Upper lobe of left lung (tissue), 6 donors: Measurements from ENCODE around the gene NRXN3. TPM values are rescaled to one million over a fixed set of nuclear protein-coding genes. Genes with fewer than 3 reads are reported as not detected.
"Not testable (repeated sequence)": the region's sequence is repeated elsewhere in the genome, so short reads cannot be mapped to it uniquely, and the experiment has no call there.

Experiments used
- ATAC-seq, 2 donors: fragments of 200-7000 bp; cut with Tn5 transposase; one replicate each; pipeline ENCODE4 v1.9.1; 2022; ENCODE audit warnings: mild to moderate bottlenecking in 2 of 2, moderate library complexity in 2 of 2; ENCODE audit not compliant: low FRiP score in 2 of 2
- DNase-seq, 2 donors: peaks; one replicate each; pipeline ENCODE4 v3.0.0-alpha.2; 2019 to 2020
- H3K27ac ChIP-seq, 4 donors: fragments of 200-600 bp; sonication (generic); one replicate each; pipeline ENCODE4 v1.5.1; 2016 to 2019
- H3K27me3 ChIP-seq, 4 donors: fragments of 200-600 bp; sonication (generic); one replicate each; pipeline ENCODE4 v1.5.1; 2017 to 2019
- H3K36me3 ChIP-seq, 4 donors: fragments of 200-600 bp; sonication (generic); one replicate each; pipeline ENCODE4 v1.5.1; 2016 to 2019
- H3K4me1 ChIP-seq, 4 donors: fragments of 200-600 bp; sonication (generic); one replicate each; pipeline ENCODE4 v1.5.1; 2018 to 2019
- H3K4me3 ChIP-seq, 4 donors: fragments of 200-600 bp; sonication (generic); one replicate each; pipeline ENCODE4 v1.5.1; 2017 to 2019; ENCODE audit warnings: mild to moderate bottlenecking in 2 of 4, moderate library complexity in 1 of 4
- H3K9me3 ChIP-seq, 4 donors: fragments of 200-600 bp; sonication (generic); one replicate each; pipeline ENCODE4 v1.5.1; 2018 to 2019
- CTCF ChIP-seq, 6 experiments: fragments of 450-650 bp in 4 of 6; fragments of 200-600 bp in 2 of 6; sonication (generic) in 2 of 6; IDR thresholded peaks; one replicate each; pipeline ENCODE4 v1.5.1; 2016 to 2019; ENCODE audit warnings: antibody characterized with exemption in 6 of 6
- EP300 ChIP-seq, 4 donors: sonication (generic); formaldehyde crosslinking; IDR thresholded peaks; one replicate each; pipeline ENCODE4 v1.5.1; 2017; ENCODE audit warnings: antibody characterized with exemption in 4 of 4, control low read depth in 2 of 4
- POLR2A ChIP-seq, 4 donors: fragments of 450-650 bp; IDR thresholded peaks; one replicate each; pipeline ENCODE4 v1.5.1; 2016 to 2017; ENCODE audit warnings: antibody characterized with exemption in 4 of 4, mild to moderate bottlenecking in 2 of 4
- POLR2AphosphoS5 ChIP-seq, 2 donors: sonication (generic); formaldehyde crosslinking; IDR thresholded peaks; one replicate each; pipeline ENCODE4 v1.5.1; 2017; ENCODE audit warnings: antibody characterized with exemption in 2 of 2
- WGBS, 2 donors: methylation state at CpG; one replicate each; pipeline ENCODE4 v1.1.5; 2017 to 2018; 5-methylcytosine and 5-hydroxymethylcytosine counted together
- total RNA-seq, 6 donors: library from RNA; depleted of rRNA in 4 of 6; stranded (reverse); fragments of >200 nt in 4 of 6; gene quantifications; one replicate each; pipeline versions ENCODE4 v1.1.0 to v1.2.1, GENCODE V29; 2016 to 2021
- donor health status: DM: no; HTN: no; CAD: no; lungs with moderate emphysema.
- donor health status: DM: no; HTN: yes; CAD: no; lungs with severe emphysema.

NRXN3 gene
- total RNA-seq, 6 donors from 2014 or later = 4.4 to 14.9 (median 7.2) TPM

GRCh38 chr14:79018836-79019235 lies 848.7 kb downstream of the NRXN3 start:
- Histone ChIP-seq H3K4me3 (no peak overlapping the region), H3K36me3 (no peaks in the 10 kb centered on the region), H3K27ac (no peak overlapping the region), H3K27me3 (no peaks in the 10 kb centered on the region), H3K4me1 (no peaks in the 10 kb centered on the region), H3K9me3 (no peaks in the 10 kb centered on the region)
- TF ChIP-seq POLR2AphosphoS5 (IDR thresholded peaks at IDR 0.05) = no peak
- no peak for TF ChIP-seq EP300 (IDR thresholded peaks at IDR 0.05)
- TF ChIP-seq CTCF (IDR thresholded peaks at IDR 0.05) = no peak
- no peak for TF ChIP-seq POLR2A (IDR thresholded peaks at IDR 0.05)
- WGBS, 2 donors = 46 to 47% methylated on average over 2 of the region's 2 CpGs
- ATAC-seq (no peak), DNase-seq (no peak)

- H3K27ac ChIP-seq, DNase-seq, ATAC-seq, H3K36me3 ChIP-seq, H3K4me3 ChIP-seq, H3K27me3 ChIP-seq, H3K9me3 ChIP-seq, H3K4me1 ChIP-seq: not testable (repeated sequence)
- 93% methylated on average over 1 of the region's 1 CpG; no CpG with 5 or more reads in 1 of the 2 donors for WGBS, 2 donors
Measured at GRCh38 chr14:79019898-79020297, 849.7 kb downstream of the NRXN3 start.

- WGBS, 2 donors = 81 to 89% methylated on average over 1 of the region's 1 CpG
- no peak for DNase-seq
- no peak overlapping the region for H3K27ac ChIP-seq
- no peak overlapping the region for H3K4me3 ChIP-seq
- no peaks in the 10 kb centered on the region for H3K27me3 ChIP-seq
- H3K9me3 ChIP-seq = no peaks in the 10 kb centered on the region
- no peak for ATAC-seq
- TF ChIP-seq POLR2AphosphoS5 (IDR thresholded peaks at IDR 0.05) = no peak
- TF ChIP-seq EP300 (IDR thresholded peaks at IDR 0.05) = no peak
- TF ChIP-seq CTCF (IDR thresholded peaks at IDR 0.05) = no peak
- TF ChIP-seq POLR2A (IDR thresholded peaks at IDR 0.05) = no peak
- no peaks in the 10 kb centered on the region for H3K4me1 ChIP-seq
- no peaks in the 10 kb centered on the region for H3K36me3 ChIP-seq
Measured at GRCh38 chr14:79021766-79022165, 851.6 kb downstream of the NRXN3 start.

GRCh38 chr14:79027138-79027537 lies 857.0 kb downstream of the NRXN3 start:
- no peaks in the 10 kb centered on the region for H3K27me3 ChIP-seq
- H3K27ac ChIP-seq = no peak overlapping the region
- ATAC-seq (no peak), DNase-seq (no peak)
- no peaks in the 10 kb centered on the region for H3K9me3 ChIP-seq
- no peak for TF ChIP-seq POLR2AphosphoS5 (IDR thresholded peaks at IDR 0.05)
- TF ChIP-seq EP300 (IDR thresholded peaks at IDR 0.05) = no peak
- TF ChIP-seq POLR2A (IDR thresholded peaks at IDR 0.05) = no peak
- no peak overlapping the region for H3K4me3 ChIP-seq
- H3K4me1 ChIP-seq = no peaks in the 10 kb centered on the region
- WGBS, 2 donors = 82 to 83% methylated on average over 3 of the region's 3 CpGs
- H3K36me3 ChIP-seq = no peaks in the 10 kb centered on the region

GRCh38 chr14:79028281-79028680 lies 858.1 kb downstream of the NRXN3 start:
- Histone ChIP-seq H3K4me1 (no peaks in the 10 kb centered on the region), H3K27ac (no peak overlapping the region), H3K27me3 (no peaks in the 10 kb centered on the region), H3K36me3 (no peaks in the 10 kb centered on the region), H3K4me3 (no peak overlapping the region), H3K9me3 (no peaks in the 10 kb centered on the region)
- TF ChIP-seq EP300 (IDR thresholded peaks at IDR 0.05) = no peak
- TF ChIP-seq POLR2A (IDR thresholded peaks at IDR 0.05) = no peak
- no peak for TF ChIP-seq POLR2AphosphoS5 (IDR thresholded peaks at IDR 0.05)
- TF ChIP-seq CTCF (IDR thresholded peaks at IDR 0.05) = no peak
- DNase-seq = no peak
- ATAC-seq = peak in 1 of 2 donors; percentile 66
- WGBS, 2 donors = 28 to 33% methylated on average over 3 of the region's 3 CpGs

- peaks cover 0 to 4% (median 0%) of the 10 kb centered on the region in 4 donors for H3K9me3 ChIP-seq
- no peak for ATAC-seq
- TF ChIP-seq POLR2AphosphoS5 (IDR thresholded peaks at IDR 0.05) (no peak), CTCF (IDR thresholded peaks at IDR 0.05) (no peak), POLR2A (IDR thresholded peaks at IDR 0.05) (no peak), EP300 (IDR thresholded peaks at IDR 0.05) (no peak)
- WGBS, 2 donors = 32 to 35% methylated on average over 4 of the region's 4 CpGs
- no peak overlapping the region for H3K4me3 ChIP-seq
- DNase-seq = no peak
- no peaks in the 10 kb centered on the region for H3K4me1 ChIP-seq
- no peaks in the 10 kb centered on the region for H3K27me3 ChIP-seq
- no peaks in the 10 kb centered on the region for H3K36me3 ChIP-seq
- no peak overlapping the region for H3K27ac ChIP-seq
Measured at GRCh38 chr14:79036441-79036840, 866.3 kb downstream of the NRXN3 start.
